SK-N-SH treated with all-trans-retinoic acid at 6 μM for 48 hours (cell line): ENCODE results near the gene CAPN10.

Experiments
- CREB5 ChIP-seq: fragments of 250-450 bp; sonication (Bioruptor Pico); IDR thresholded peaks from 2 replicates; pipeline ENCODE4 v1.5.1; 2020; ENCODE audit warnings: low read depth, mild to moderate bottlenecking, moderate library complexity
- CSRNP3 ChIP-seq: fragments of 250-450 bp; sonication (Bioruptor Pico); IDR thresholded peaks from 2 replicates; pipeline ENCODE4 v1.5.1; 2021; ENCODE audit warnings: mild to moderate bottlenecking, moderate library complexity
- ESRRG ChIP-seq: fragments of 250-450 bp; sonication (Bioruptor Pico); IDR thresholded peaks from 2 replicates; pipeline ENCODE4 v1.6.1; 2021; ENCODE audit warnings: mild to moderate bottlenecking
- GLIS3 ChIP-seq: fragments of 250-450 bp; sonication (Bioruptor Pico); IDR thresholded peaks from 2 replicates; pipeline ENCODE4 v1.5.0; 2020; ENCODE audit warnings: mild to moderate bottlenecking, moderate library complexity
- PATZ1 ChIP-seq: fragments of 250-450 bp; sonication (Bioruptor Pico); IDR thresholded peaks from 2 replicates; pipeline ENCODE4 v1.8.0; 2020; ENCODE audit warnings: mild to moderate bottlenecking, moderate library complexity, borderline replicate concordance
- PPARA ChIP-seq: fragments of 250-450 bp; sonication (Bioruptor Pico); IDR thresholded peaks from 2 replicates; pipeline ENCODE4 v1.5.0; 2020; ENCODE audit warnings: mild to moderate bottlenecking, borderline replicate concordance
- RARB ChIP-seq: fragments of 250-450 bp; sonication (Bioruptor Pico); IDR thresholded peaks from 2 replicates; pipeline ENCODE4 v1.8.0; 2021; ENCODE audit warnings: mild to moderate bottlenecking, moderate library complexity
- TCF4 ChIP-seq: fragments of 250-450 bp; sonication (Bioruptor Pico); IDR thresholded peaks from 2 replicates; pipeline ENCODE4 v1.8.0; 2021; ENCODE audit warnings: mild to moderate bottlenecking, moderate library complexity, borderline replicate concordance
- TSHZ2 ChIP-seq: fragments of 250-450 bp; sonication (Bioruptor Pico); IDR thresholded peaks from 2 replicates; pipeline ENCODE4 v1.5.0; 2020; ENCODE audit warnings: mild to moderate bottlenecking, moderate library complexity
- ZC3H10 ChIP-seq: fragments of 250-450 bp; sonication (Bioruptor Pico); IDR thresholded peaks from 2 replicates; pipeline ENCODE4 v1.5.1; 2021; ENCODE audit warnings: mild to moderate bottlenecking, moderate library complexity
- ZFP3 ChIP-seq: fragments of 250-450 bp; sonication (Bioruptor Pico); IDR thresholded peaks from 2 replicates; pipeline ENCODE4 v1.5.0; 2020; ENCODE audit warnings: mild to moderate bottlenecking, moderate library complexity
- ZFP30 ChIP-seq: fragments of 450-650 bp; formaldehyde crosslinking; IDR thresholded peaks from 2 replicates; pipeline ENCODE4 v1.5.0; 2022; ENCODE audit warnings: mild to moderate bottlenecking, moderate library complexity
- ZNF70 ChIP-seq: fragments of 450-650 bp; formaldehyde crosslinking; IDR thresholded peaks from 2 replicates; pipeline ENCODE4 v1.5.0; 2020; ENCODE audit warnings: mild to moderate bottlenecking, moderate library complexity
- ZNF8 ChIP-seq: fragments of 450-650 bp; formaldehyde crosslinking; IDR thresholded peaks from 2 replicates; pipeline ENCODE4 v1.5.0; 2020; ENCODE audit warnings: mild to moderate bottlenecking, moderate library complexity

GRCh38 chr2:240585101-240585500, 1.4 kb upstream of the CAPN10 start:
- TF ChIP-seq TCF4 (CRISPR knock-in tag) (no peak), PPARA (CRISPR knock-in tag) (no peak), ZFP3 (CRISPR knock-in tag) (no peak), ZNF8 (CRISPR knock-in tag) (no peak), PATZ1 (no peak), ESRRG (CRISPR knock-in tag) (no peak), CREB5 (CRISPR knock-in tag) (no peak), TSHZ2 (CRISPR knock-in tag) (no peak), GLIS3 (CRISPR knock-in tag) (no peak), RARB (CRISPR knock-in tag) (no peak), ZNF70 (no peak), CSRNP3 (CRISPR knock-in tag) (no peak), ZC3H10 (CRISPR knock-in tag) (no peak), ZFP30 (CRISPR knock-in tag) (no peak)
